GM12801 (cell line): Measurements from ENCODE around the gene ATF1.

Source experiments
- CTCF ChIP-seq: IDR thresholded peaks from one replicate; pipeline ENCODE4 v1.5.1; 2011; ENCODE audit warnings: control low read depth; ENCODE audit not compliant: insufficient read length; ENCODE audit errors: extremely low read depth

The ATF1 gene

GRCh38 chr12:50820177-50820576 lies 56.3 kb downstream of the ATF1 start:
- TF ChIP-seq CTCF, result no peak

GRCh38 chr12:50822082-50822481 lies 58.2 kb downstream of the ATF1 start:
- no peak for TF ChIP-seq CTCF

GRCh38 chr12:50824914-50825313 lies 61.0 kb downstream of the ATF1 start:
- no peak for TF ChIP-seq CTCF

GRCh38 chr12:50825372-50825838 lies 61.5 kb downstream of the ATF1 start:
- no peak for TF ChIP-seq CTCF

GRCh38 chr12:50828121-50828520 lies 64.2 kb downstream of the ATF1 start:
- TF ChIP-seq CTCF, result no peak

- TF ChIP-seq CTCF, result no peak
Observed at GRCh38 chr12:50828886-50829285, 65.0 kb downstream of the ATF1 start.

- TF ChIP-seq CTCF, result no peak
Observed at GRCh38 chr12:50839042-50839441, 75.1 kb downstream of the ATF1 start.
